VCaP (cell line): ENCODE results near the gene MT1G.
A peak's percentile ranks its signal among the peaks of the same experiment; 100 is the strongest.
"Not testable (repeated sequence)": the region's sequence is repeated elsewhere in the genome, so short reads cannot be mapped to it uniquely, and the experiment has no call there.

Experiments used
- H3K27ac ChIP-seq: fragments of 450-650 bp; 2 replicates; pipeline ENCODE4 v1.5.1; 2017
- CTCF ChIP-seq: fragments of 450-650 bp; conservative IDR thresholded peaks from 2 replicates; pipeline ENCODE4 v1.5.1; 2017; ENCODE audit warnings: mild to moderate bottlenecking, moderate library complexity

The MT1G gene

DNA sequence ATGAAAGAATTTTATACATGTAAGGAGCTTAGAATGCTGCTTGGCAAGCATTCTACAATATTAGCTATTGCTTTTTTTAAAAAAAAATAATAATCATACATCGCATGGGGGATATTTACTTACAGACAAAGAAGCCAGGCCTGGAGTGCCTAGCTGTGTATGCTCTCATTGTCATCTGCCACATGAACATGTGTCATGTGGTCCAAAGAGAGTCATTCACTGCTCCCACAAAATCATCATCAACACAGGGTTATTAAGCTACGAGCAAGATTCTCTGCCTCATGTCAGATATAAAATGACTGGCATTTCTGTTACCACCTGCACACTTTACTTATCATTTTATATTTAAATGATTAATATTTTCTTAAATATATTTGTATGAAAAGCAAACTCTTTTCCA is 44.2 kb downstream of the MT1G start:
- H3K27ac ChIP-seq = no peak overlapping the region
- TF ChIP-seq CTCF = no peak

DNA sequence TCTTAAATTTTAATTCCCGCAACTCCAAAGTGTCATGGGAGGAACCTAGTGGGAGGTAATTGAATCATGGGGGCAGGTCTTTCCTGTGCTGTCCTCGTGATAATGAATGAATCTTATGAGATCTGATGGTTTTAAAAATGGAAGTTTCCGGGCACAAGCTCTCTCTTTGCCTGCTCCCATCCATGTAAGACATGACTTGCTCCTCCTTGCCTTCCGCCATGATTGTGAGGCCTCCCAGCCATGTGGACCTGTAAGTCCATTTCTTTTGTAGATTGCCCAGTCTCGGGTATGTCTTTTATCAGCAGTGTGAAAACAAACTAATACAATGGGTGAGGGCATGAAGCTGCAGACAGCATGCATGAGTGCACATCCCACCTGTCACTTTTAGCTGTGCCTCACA is 44.7 kb downstream of the MT1G start:
- not testable (repeated sequence) for H3K27ac ChIP-seq

DNA sequence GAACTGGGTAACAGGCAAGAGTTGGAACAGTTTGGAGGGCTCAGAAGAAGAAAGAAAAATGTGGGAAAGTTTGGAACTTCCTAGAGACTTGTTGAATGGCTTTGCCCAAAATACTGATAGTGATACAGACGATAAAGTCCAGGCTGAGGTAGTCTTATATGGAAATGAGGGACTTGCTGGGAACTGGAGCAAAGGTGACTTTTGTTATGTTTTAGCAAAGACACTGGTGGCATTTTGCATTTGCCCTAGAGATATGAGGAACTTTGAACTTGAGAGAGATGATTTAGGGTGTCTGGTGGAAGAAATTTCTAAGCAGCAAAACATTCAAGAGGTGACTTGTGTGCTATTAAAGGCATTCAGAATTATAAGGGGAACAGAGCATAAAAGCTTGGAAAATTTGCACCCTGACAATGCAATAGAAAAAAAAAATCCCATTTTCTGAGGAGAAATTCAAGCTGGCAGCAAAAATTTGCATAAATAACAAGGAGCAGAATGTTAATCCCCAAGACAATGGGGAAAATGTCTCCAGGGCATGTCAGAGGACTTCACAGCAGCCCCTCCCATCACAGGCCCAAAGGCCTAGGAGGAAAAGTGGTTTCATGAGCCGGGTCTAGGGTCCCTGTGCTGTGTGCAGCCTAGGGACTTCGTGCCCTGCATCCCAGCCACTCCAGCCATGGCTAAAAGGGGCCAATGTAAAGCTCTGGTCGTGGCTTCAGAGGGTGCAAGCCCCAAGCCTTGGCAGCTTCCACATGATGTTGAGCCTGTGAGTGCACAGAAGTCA is 46.0 kb downstream of the MT1G start:
- H3K27ac ChIP-seq = not testable (repeated sequence)

- no peak for TF ChIP-seq CTCF
- H3K27ac ChIP-seq = no peak overlapping the region
Measured at GRCh38 chr16:56620339-56620897, 47.4 kb downstream of the MT1G start.

DNA sequence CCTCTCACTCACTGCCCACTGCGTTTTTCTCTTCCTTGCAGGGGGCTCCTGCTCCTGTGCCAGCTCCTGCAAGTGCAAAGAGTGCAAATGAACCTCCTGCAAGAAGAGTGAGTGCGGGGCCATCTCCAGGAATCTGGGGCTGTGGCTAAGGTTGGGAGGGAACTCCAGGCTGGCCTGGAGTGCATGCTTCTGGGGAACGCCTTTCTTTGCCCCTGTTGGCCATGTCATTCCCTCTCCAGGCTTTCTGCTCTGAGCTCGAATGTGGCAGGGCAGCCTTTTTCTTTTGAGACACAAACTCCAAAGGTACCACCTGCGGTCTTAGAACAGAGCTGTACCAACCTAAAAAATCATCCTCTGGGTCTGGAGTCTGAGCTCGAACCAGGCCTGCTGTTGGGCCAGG is 49.7 kb downstream of the MT1G start:
- no peak overlapping the region for H3K27ac ChIP-seq
- TF ChIP-seq CTCF = no peak

- peak overlapping the region; percentile 19; the same call in 1 of the 2 replicates for H3K27ac ChIP-seq
- no peak for TF ChIP-seq CTCF
Measured at GRCh38 chr16:56617212-56618085, 50.4 kb downstream of the MT1G start.
